ENCODE measurements around the gene NFKBIL1. TPM values are rescaled to one million over a fixed set of nuclear protein-coding genes. Genes with fewer than 3 reads are reported as not detected.
A peak's percentile ranks its signal among the peaks of the same experiment; 100 is the strongest.
"Not testable (repeated sequence)": the region's sequence is repeated elsewhere in the genome, so short reads cannot be mapped to it uniquely, and the experiment has no call there.

NFKBIL1 gene
- total RNA-seq, 2 donors from 2014 or later = 14.1 to 29.8 TPM

GRCh38 chr6:31579546-31580437 lies 32.4 kb downstream of the NFKBIL1 start:
- H3K4me3 Mint-ChIP-seq = peak overlapping the region; percentile 100
- H3K36me3 Mint-ChIP-seq (ENCODE audit: low read depth) = peaks cover 83% of the 10 kb centered on the region
- H3K9me3 Mint-ChIP-seq = peaks cover 5% of the 10 kb centered on the region
- peak overlapping the region; percentile 99 for H3K27ac Mint-ChIP-seq
- peaks cover 22% of the 10 kb centered on the region for H3K4me1 Mint-ChIP-seq
- ATAC-seq (replicated peaks) = peak; percentile 49
- H3K27me3 Mint-ChIP-seq = no peaks in the 10 kb centered on the region

GRCh38 chr6:31580438-31580740 lies 33.0 kb downstream of the NFKBIL1 start:
- no peaks in the 10 kb centered on the region for H3K27me3 Mint-ChIP-seq
- H3K27ac Mint-ChIP-seq = peak overlapping the region; percentile 99
- no peak for ATAC-seq (replicated peaks)
- peaks cover 5% of the 10 kb centered on the region for H3K9me3 Mint-ChIP-seq
- H3K4me1 Mint-ChIP-seq = peaks cover 22% of the 10 kb centered on the region
- H3K36me3 Mint-ChIP-seq (ENCODE audit: low read depth) = peaks cover 77% of the 10 kb centered on the region
- peak overlapping the region; percentile 100 for H3K4me3 Mint-ChIP-seq

- Mint-ChIP-seq H3K36me3 (ENCODE audit: low read depth) (peaks cover 71% of the 10 kb centered on the region), H3K27ac (peak overlapping the region; percentile 99), H3K4me3 (peak overlapping the region; percentile 100), H3K9me3 (peaks cover 4% of the 10 kb centered on the region), H3K4me1 (peaks cover 27% of the 10 kb centered on the region), H3K27me3 (no peaks in the 10 kb centered on the region)
- peak; percentile 65 for ATAC-seq (replicated peaks)
These were observed 33.5 kb downstream of the NFKBIL1 start for GRCh38 chr6:31580807-31581433.

- Mint-ChIP-seq H3K4me1 (peaks cover 29% of the 10 kb centered on the region), H3K27ac (peak overlapping the region; percentile 99), H3K4me3 (peak overlapping the region; percentile 100), H3K9me3 (no peaks in the 10 kb centered on the region), H3K36me3 (ENCODE audit: low read depth) (peaks cover 64% of the 10 kb centered on the region), H3K27me3 (no peaks in the 10 kb centered on the region)
- no peak for ATAC-seq (replicated peaks)
These were observed 34.2 kb downstream of the NFKBIL1 start for GRCh38 chr6:31581434-31582229.

GRCh38 chr6:31582230-31582643 lies 34.8 kb downstream of the NFKBIL1 start, which contains the start of gene LTB:
TSS of gene LTB (minus strand) at chr6:31582424. CDS start at chr6:31582417, 7 bp downstream.
- H3K36me3 Mint-ChIP-seq (ENCODE audit: low read depth) = peaks cover 58% of the 10 kb centered on the region
- H3K4me1 Mint-ChIP-seq = peaks cover 34% of the 10 kb centered on the region
- no peaks in the 10 kb centered on the region for H3K9me3 Mint-ChIP-seq
- peak within 1 kb of the TSS; percentile 100 for H3K4me3 Mint-ChIP-seq
- ATAC-seq (replicated peaks) = peak; percentile 14
- no peaks in the 10 kb centered on the region for H3K27me3 Mint-ChIP-seq
- peak within 1 kb of the TSS; percentile 99 for H3K27ac Mint-ChIP-seq

GRCh38 chr6:31585491-31585890 lies 38.1 kb downstream of the NFKBIL1 start:
- Mint-ChIP-seq H3K4me3 (peak overlapping the region; percentile 82), H3K27ac (peak overlapping the region; percentile 78), H3K27me3 (no peaks in the 10 kb centered on the region), H3K36me3 (ENCODE audit: low read depth) (peaks cover 26% of the 10 kb centered on the region), H3K4me1 (peaks cover 34% of the 10 kb centered on the region), H3K9me3 (no peaks in the 10 kb centered on the region)
- ATAC-seq (replicated peaks) = peak; percentile 28

- H3K9me3 Mint-ChIP-seq = no peaks in the 10 kb centered on the region
- peaks cover 34% of the 10 kb centered on the region for H3K4me1 Mint-ChIP-seq
- H3K27me3 Mint-ChIP-seq = no peaks in the 10 kb centered on the region
- H3K27ac Mint-ChIP-seq = peak within 1 kb of the TSS; percentile 78
- no peak for ATAC-seq (replicated peaks)
- peak within 1 kb of the TSS; percentile 82 for H3K4me3 Mint-ChIP-seq
- peaks cover 20% of the 10 kb centered on the region for H3K36me3 Mint-ChIP-seq (ENCODE audit: low read depth)
These were observed 38.6 kb downstream of the NFKBIL1 start, which contains the start of gene LST1 for GRCh38 chr6:31586008-31586407. TSS of gene LST1 (plus strand) at chr6:31586277. CDS start at chr6:31587300, 1,023 bp downstream.

GRCh38 chr6:31586599-31587281 lies 39.3 kb downstream of the NFKBIL1 start:
- peak; percentile 21 for ATAC-seq (replicated peaks)

GRCh38 chr6:31587791-31588777 lies 40.7 kb downstream of the NFKBIL1 start:
- H3K9me3 Mint-ChIP-seq = no peaks in the 10 kb centered on the region
- ATAC-seq (replicated peaks) = peak; percentile 57
- H3K36me3 Mint-ChIP-seq (ENCODE audit: low read depth) = peaks cover 2% of the 10 kb centered on the region
- H3K4me1 Mint-ChIP-seq = peaks cover 35% of the 10 kb centered on the region
- H3K27ac Mint-ChIP-seq = peak overlapping the region; percentile 78
- H3K4me3 Mint-ChIP-seq = peak overlapping the region; percentile 82
- no peaks in the 10 kb centered on the region for H3K27me3 Mint-ChIP-seq

More at GRCh38 chr6:31586599-31587281, 39.3 kb downstream of the NFKBIL1 start:
- no peaks in the 10 kb centered on the region for H3K9me3 Mint-ChIP-seq
- H3K36me3 Mint-ChIP-seq (ENCODE audit: low read depth) = peaks cover 13% of the 10 kb centered on the region
- peaks cover 34% of the 10 kb centered on the region for H3K4me1 Mint-ChIP-seq
- H3K27ac Mint-ChIP-seq = peak overlapping the region; percentile 78
- no peaks in the 10 kb centered on the region for H3K27me3 Mint-ChIP-seq
- H3K4me3 Mint-ChIP-seq = peak overlapping the region; percentile 82

GRCh38 chr6:31588871-31589650 lies 41.7 kb downstream of the NFKBIL1 start:
- peak overlapping the region; percentile 82 for H3K4me3 Mint-ChIP-seq
- no peaks in the 10 kb centered on the region for H3K27me3 Mint-ChIP-seq
- peaks cover 34% of the 10 kb centered on the region for H3K4me1 Mint-ChIP-seq
- H3K36me3 Mint-ChIP-seq (ENCODE audit: low read depth) = no peaks in the 10 kb centered on the region
- no peak for ATAC-seq (replicated peaks)
- H3K27ac Mint-ChIP-seq = peak overlapping the region; percentile 53
- no peaks in the 10 kb centered on the region for H3K9me3 Mint-ChIP-seq

GRCh38 chr6:31590691-31591090 lies 43.3 kb downstream of the NFKBIL1 start:
- ATAC-seq (replicated peaks); H3K27me3 Mint-ChIP-seq; H3K36me3 Mint-ChIP-seq (ENCODE audit: low read depth); H3K9me3 Mint-ChIP-seq; H3K4me3 Mint-ChIP-seq; H3K27ac Mint-ChIP-seq: not testable (repeated sequence)
- peaks cover 31% of the 10 kb centered on the region for H3K4me1 Mint-ChIP-seq

- Mint-ChIP-seq H3K4me1 (peaks cover 26% of the 10 kb centered on the region), H3K27ac (peak overlapping the region; percentile 78), H3K27me3 (no peaks in the 10 kb centered on the region), H3K4me3 (peak overlapping the region; percentile 68), H3K36me3 (ENCODE audit: low read depth) (no peaks in the 10 kb centered on the region), H3K9me3 (no peaks in the 10 kb centered on the region)
- ATAC-seq (replicated peaks) = peak; percentile 1
These were observed 45.0 kb downstream of the NFKBIL1 start for GRCh38 chr6:31592396-31592771.
